ENCODE results near the gene CEP63. TPM values are rescaled to one million over a fixed set of nuclear protein-coding genes. Genes with fewer than 3 reads are reported as not detected.

CEP63 gene
- 21.2 and 26.1 TPM in 2 replicates for total RNA-seq

- peak; percentile 98 for DNase-seq (ENCODE audit: low read depth, low spot score)
Observed at GRCh38 chr3:134485718-134486576, at the start of gene CEP63, which contains the start of gene ANAPC13. Gene CEP63, plus strand, starts transcription at chr3:134486057. Its CDS starts 9,264 bp downstream, at chr3:134495321. Gene ANAPC13, minus strand, starts transcription at chr3:134485985. Its CDS starts 3,081 bp downstream, at chr3:134482904.

- DNase-seq (ENCODE audit: low read depth, low spot score) = no peak
Observed at GRCh38 chr3:134437211-134437752, 48.6 kb upstream of the CEP63 start.

- DNase-seq (ENCODE audit: low read depth, low spot score) = no peak
Observed at GRCh38 chr3:134441321-134441720, 44.5 kb upstream of the CEP63 start.

GRCh38 chr3:134441821-134442220 is 44.0 kb upstream of the CEP63 start:
- no peak for DNase-seq (ENCODE audit: low read depth, low spot score)

GRCh38 chr3:134445095-134445494 is 40.8 kb upstream of the CEP63 start:
- no peak for DNase-seq (ENCODE audit: low read depth, low spot score)

GRCh38 chr3:134445636-134446035 is 40.2 kb upstream of the CEP63 start:
- peak; percentile 67 for DNase-seq (ENCODE audit: low read depth, low spot score)

GRCh38 chr3:134446800-134447199 is 39.1 kb upstream of the CEP63 start:
- DNase-seq (ENCODE audit: low read depth, low spot score) = no peak

GRCh38 chr3:134447351-134447750 is 38.5 kb upstream of the CEP63 start:
- DNase-seq (ENCODE audit: low read depth, low spot score) = no peak

GRCh38 chr3:134448664-134449063 is 37.2 kb upstream of the CEP63 start:
- DNase-seq (ENCODE audit: low read depth, low spot score) = no peak

- DNase-seq (ENCODE audit: low read depth, low spot score) = no peak
Observed at GRCh38 chr3:134449277-134449676, 36.6 kb upstream of the CEP63 start.

- no peak for DNase-seq (ENCODE audit: low read depth, low spot score)
Observed at GRCh38 chr3:134449951-134450350, 35.9 kb upstream of the CEP63 start.

- no peak for DNase-seq (ENCODE audit: low read depth, low spot score)
Observed at GRCh38 chr3:134453631-134454030, 32.2 kb upstream of the CEP63 start.

- no peak for DNase-seq (ENCODE audit: low read depth, low spot score)
Observed at GRCh38 chr3:134457376-134458074, 28.3 kb upstream of the CEP63 start.

GRCh38 chr3:134458406-134458945 is 27.4 kb upstream of the CEP63 start:
- no peak for DNase-seq (ENCODE audit: low read depth, low spot score)

- DNase-seq (ENCODE audit: low read depth, low spot score) = no peak
Observed at GRCh38 chr3:134459562-134459961, 26.3 kb upstream of the CEP63 start.

- DNase-seq (ENCODE audit: low read depth, low spot score) = no peak
Observed at GRCh38 chr3:134460965-134461364, 24.9 kb upstream of the CEP63 start.

GRCh38 chr3:134462331-134462941 is 23.4 kb upstream of the CEP63 start:
- no peak for DNase-seq (ENCODE audit: low read depth, low spot score)

GRCh38 chr3:134463676-134464063 is 22.2 kb upstream of the CEP63 start:
- DNase-seq (ENCODE audit: low read depth, low spot score) = no peak

- DNase-seq (ENCODE audit: low read depth, low spot score) = no peak
Observed at GRCh38 chr3:134464064-134464688, 21.7 kb upstream of the CEP63 start.

GRCh38 chr3:134464689-134465365 is 21.0 kb upstream of the CEP63 start:
- DNase-seq (ENCODE audit: low read depth, low spot score) = no peak
